ENCODE results near the gene ZNF638. TPM values are rescaled to one million over a fixed set of nuclear protein-coding genes. Genes with fewer than 3 reads are reported as not detected.

The ZNF638 gene
- total and polyA plus RNA-seq, 2 of the 8 experiments (the other 6 are each of a cell fraction or from before 2014, with no cell fraction given) = 45.3 to 143 TPM

DNA sequence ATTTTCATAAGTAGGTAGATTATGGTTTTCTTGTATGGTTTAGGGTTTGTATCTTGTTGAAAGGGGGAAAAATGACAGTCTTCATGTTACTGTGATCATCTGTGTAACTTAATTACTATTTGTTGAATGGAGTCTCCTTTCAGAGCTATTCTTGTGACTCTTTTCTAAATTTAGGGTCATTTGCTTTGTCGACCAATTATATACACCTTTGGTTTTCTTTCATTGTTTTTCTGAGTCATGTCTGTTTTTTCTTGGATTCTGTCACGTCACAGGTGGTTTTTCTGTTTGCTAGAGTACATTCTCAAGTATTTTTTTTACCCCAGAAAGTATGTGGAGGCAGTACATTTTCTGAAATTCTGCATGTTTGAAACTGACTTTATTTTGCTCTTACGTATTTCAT is 78.0 kb downstream of the ZNF638 start:
- Histone ChIP-seq H2BK12ac (ENCODE audit: low read depth, low read length) (no peak overlapping the region), H3K4me1 (replicated peaks in 1 of 4; ENCODE audit: control insufficient read depth in 3 of 4, insufficient read depth in 4 of 4, low read length in 3 of 4) (no peaks in the 10 kb centered on the region), H3K9me3 (ENCODE audit: insufficient read depth in 2 of 2, low read depth in 1 of 2, low read length in 1 of 2) (no peaks in the 10 kb centered on the region), H4K91ac (replicated peaks; ENCODE audit: insufficient read length, low read length) (no peak overlapping the region), H2BK5ac (ENCODE audit: low read depth, low read length) (no peak overlapping the region), H3K79me2 (ENCODE audit: control insufficient read depth in 1 of 2, insufficient read depth in 2 of 2, low read length in 2 of 2) (no peaks in the 10 kb centered on the region), H2AFZ (ENCODE audit: low read length) (no peak overlapping the region), H3K27ac (ENCODE audit: low read depth, low read length) (no peak overlapping the region), H3K14ac (ENCODE audit: insufficient read length) (no peak overlapping the region), H4K8ac (ENCODE audit: extremely low read depth, insufficient read depth, low read length) (no peak overlapping the region), H2BK20ac (ENCODE audit: low read length) (no peak overlapping the region), H2BK120ac (replicated peaks; ENCODE audit: low read depth, low read length) (no peak overlapping the region), H3K79me1 (ENCODE audit: low read depth, low read length) (no peaks in the 10 kb centered on the region), H4K5ac (ENCODE audit: insufficient read length, low read depth, low read length) (no peak overlapping the region), H3K18ac (ENCODE audit: extremely low read depth, low read length) (no peak overlapping the region), H3K23me2 (ENCODE audit: low read depth, low read length) (no peaks in the 10 kb centered on the region), H3K4me2 (ENCODE audit: insufficient read depth in 1 of 2, low read depth in 2 of 2, low read length in 2 of 2) (no peak overlapping the region), H2AK5ac (ENCODE audit: low read depth, low read length) (no peak overlapping the region), H4K20me1 (replicated peaks in 1 of 2; ENCODE audit: control insufficient read depth in 1 of 2, insufficient read depth in 2 of 2, low read length in 2 of 2) (no peaks in the 10 kb centered on the region), H3K36me3 (ENCODE audit: control insufficient read depth in 2 of 4, insufficient read depth in 4 of 4, low read length in 3 of 4) (peaks cover 3 to 51% (median 26%) of the 10 kb centered on the region in 4 experiments; a peak in 7 of 8 replicates), H3K4ac (replicated peaks; ENCODE audit: insufficient read length, low read depth, low read length) (no peak overlapping the region), H2BK15ac (ENCODE audit: low read length) (no peak overlapping the region), H3K4me3 (ENCODE audit: extremely low read depth in 1 of 4, insufficient read depth in 2 of 4, low read depth in 3 of 4, low read length in 4 of 4) (no peak overlapping the region), H3K27me3 (replicated peaks in 1 of 4; ENCODE audit: control insufficient read depth in 3 of 4, extremely low read depth in 1 of 4, insufficient read depth in 3 of 4, low read length in 3 of 4) (no peaks in the 10 kb centered on the region), H3K23ac (ENCODE audit: insufficient read length) (no peak overlapping the region), H3K9ac (replicated peaks in 1 of 4; ENCODE audit: extremely low read depth in 1 of 4, low read depth in 3 of 4, low read length in 3 of 4) (no peak overlapping the region), H3K56ac (replicated peaks; ENCODE audit: insufficient read length, low read depth, low read length) (no peak overlapping the region)
- TF ChIP-seq CHD2 (IDR thresholded peaks at IDR 0.05; ENCODE audit: low read length) = no peak
- TF ChIP-seq CBX8 (IDR thresholded peaks at IDR 0.05; ENCODE audit: borderline replicate concordance, low read depth, low read length) = no peak
- TF ChIP-seq TCF12 (IDR thresholded peaks at IDR 0.05; ENCODE audit: low read depth, low read length) = no peak
- TF ChIP-seq ZNF274 (IDR thresholded peaks at IDR 0.05; ENCODE audit: borderline replicate concordance, extremely low read depth, low read length) = no peak
- TF ChIP-seq ATF3 (IDR thresholded peaks at IDR 0.05; ENCODE audit: insufficient read depth, low read depth, low read length) = no peak
- TF ChIP-seq KDM4A (IDR thresholded peaks at IDR 0.05; ENCODE audit: low read depth, low read length, severe bottlenecking) = no peak
- no peak for TF ChIP-seq SIRT6 (IDR thresholded peaks at IDR 0.05; ENCODE audit: low read length)
- TF ChIP-seq SP4 (IDR thresholded peaks at IDR 0.05; ENCODE audit: low read length) = no peak
- no peak for TF ChIP-seq EZH2 (IDR thresholded peaks at IDR 0.05; ENCODE audit: low read depth, low read length, severe bottlenecking)
- TF ChIP-seq KDM5A (IDR thresholded peaks at IDR 0.05; ENCODE audit: low read length) = no peak
- TF ChIP-seq RAD21 (IDR thresholded peaks at IDR 0.05 in 1 of 2, conservative IDR thresholded peaks at IDR 0.05 in 1 of 2; ENCODE audit: low read depth in 2 of 2, low read length in 2 of 2) = no peak
- no peak for TF ChIP-seq RBBP5 (IDR thresholded peaks at IDR 0.05; ENCODE audit: borderline replicate concordance, low read depth, low read length)
- no peak for TF ChIP-seq TAF1 (IDR thresholded peaks at IDR 0.05; ENCODE audit: low read depth, low read length)
- TF ChIP-seq EGR1 (IDR thresholded peaks at IDR 0.05; ENCODE audit: borderline replicate concordance, low read depth, low read length) = no peak
- TF ChIP-seq CREB1 (IDR thresholded peaks at IDR 0.05) = no peak
- POLR2A ChIA-PET (ENCODE audit: partially characterized antibody) = no interaction called here
- FAIRE-seq (no peak), DNase-seq (ENCODE audit: low read depth in 1 of 2, low spot score in 2 of 2) (no peak)
- CTCF ChIA-PET (ENCODE audit: partially characterized antibody) = no interaction called here
- 92% methylated on average over 3 of the region's 3 CpGs; no CpG with 5 or more reads in 1 of the 2 experiments for WGBS, 2 experiments (ENCODE audit: extremely low coverage in 1 of 2, insufficient coverage in 1 of 2, insufficient read length in 1 of 2, insufficient replicate concordance in 2 of 2, low coverage in 1 of 2, low lambda C conversion rate in 2 of 2, missing lambda C conversion rate in 1 of 2)

Measured in H1 (cell line).